A172 (cell line): ENCODE measurements around the gene TMEM9. TPM values are rescaled to one million over a fixed set of nuclear protein-coding genes. Genes with fewer than 3 reads are reported as not detected.

Experiments used
- DNase-seq: peaks from one replicate; pipeline ENCODE4 v3.0.0-alpha.2; 2015; ENCODE audit warnings: low spot score
- total RNA-seq: library from RNA; depleted of rRNA; stranded (reverse); fragments of >200 nt; shearing (Covaris generic); gene quantifications from 2 replicates; pipeline ENCODE4 v1.2.3, GENCODE V29; 2014

TMEM9 gene
- total RNA-seq, 1 experiment from 2014 or later, result 202 TPM

DNA sequence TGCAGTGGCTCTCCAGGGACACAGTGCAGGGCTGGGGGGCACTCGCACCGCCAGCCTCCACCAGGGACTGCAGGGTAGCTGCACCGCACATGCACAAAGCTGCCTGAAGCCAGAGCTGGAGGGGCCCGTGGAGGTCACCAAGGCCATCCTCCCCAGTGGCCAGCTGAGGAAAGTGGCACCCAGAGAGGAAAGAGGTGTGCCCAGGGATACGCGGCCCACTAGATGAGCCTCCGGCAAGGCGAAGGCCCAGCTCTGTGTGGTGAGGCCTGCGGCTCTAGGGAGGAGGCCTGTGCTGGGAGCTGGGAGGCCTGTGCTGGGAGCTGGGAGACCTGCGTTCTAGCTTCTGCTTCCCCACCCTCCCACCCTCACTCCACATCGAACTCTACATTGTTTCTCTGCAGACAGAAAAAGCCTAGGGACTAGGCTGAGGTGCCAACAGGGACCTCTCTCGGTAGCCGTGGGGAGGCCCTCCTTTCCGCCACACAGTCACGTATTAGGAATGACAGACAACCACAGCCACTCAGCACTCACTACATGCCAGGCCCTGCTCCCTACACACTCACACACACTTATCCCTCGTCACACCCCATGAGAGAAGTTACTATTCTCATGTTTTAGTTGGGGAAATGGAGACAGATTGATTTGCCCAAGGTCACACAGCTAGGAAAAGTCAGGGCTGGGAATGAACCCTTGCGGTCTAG is 26.4 kb downstream of the TMEM9 start:
- DNase-seq, result no peak

GRCh38 chr1:201126832-201127754 is 27.2 kb downstream of the TMEM9 start, which contains the start of gene ASCL5:
TSS of gene ASCL5 (minus strand) at chr1:201127184. CDS start at chr1:201115372, 11,812 bp downstream.
- DNase-seq, result peak; percentile 87

GRCh38 chr1:201126463-201126831 is 27.8 kb downstream of the TMEM9 start:
- no peak for DNase-seq

DNA sequence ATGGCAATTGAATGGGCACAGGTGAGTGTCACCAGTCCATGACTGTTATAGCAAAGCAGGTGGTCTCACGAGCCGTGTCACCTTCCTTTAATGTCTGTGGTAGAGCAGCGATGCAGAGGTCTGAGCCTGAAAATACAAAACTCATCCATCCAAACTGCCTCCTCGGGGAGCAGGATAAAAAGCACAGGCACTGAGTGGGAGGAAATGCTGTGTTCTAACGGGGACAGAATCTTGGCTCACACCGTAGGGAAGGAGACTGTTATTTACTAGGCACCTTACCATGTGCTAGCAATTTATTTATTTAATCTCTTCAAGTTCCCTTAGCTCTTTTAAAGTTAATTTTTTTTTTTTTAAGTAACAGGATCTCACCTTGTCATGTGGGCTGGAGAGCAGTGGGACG is 28.5 kb downstream of the TMEM9 start:
- DNase-seq, result no peak

- no peak for DNase-seq
Measured at GRCh38 chr1:201125019-201125418, 29.3 kb downstream of the TMEM9 start.

DNA sequence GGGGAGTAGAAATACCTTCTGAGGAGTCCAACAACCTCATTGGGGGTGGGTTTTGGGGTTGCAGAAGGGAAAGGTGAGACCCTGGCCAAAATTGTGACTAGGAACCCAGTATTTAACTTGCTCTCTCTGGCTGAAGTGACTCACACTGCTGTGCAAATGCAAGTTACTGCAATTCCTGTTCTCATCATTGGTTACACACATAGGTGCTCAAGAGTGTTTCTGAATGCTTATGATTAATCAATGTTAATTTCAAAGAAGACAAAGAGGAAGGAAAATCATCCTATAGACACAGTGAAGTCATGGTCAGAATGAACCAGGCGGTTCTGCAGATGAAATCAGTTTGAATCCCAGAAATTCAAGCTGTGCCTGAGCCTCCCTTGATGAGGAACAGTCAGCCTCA is 30.4 kb downstream of the TMEM9 start:
- no peak for DNase-seq

GRCh38 chr1:201122321-201122957 is 31.8 kb downstream of the TMEM9 start:
- no peak for DNase-seq

DNA sequence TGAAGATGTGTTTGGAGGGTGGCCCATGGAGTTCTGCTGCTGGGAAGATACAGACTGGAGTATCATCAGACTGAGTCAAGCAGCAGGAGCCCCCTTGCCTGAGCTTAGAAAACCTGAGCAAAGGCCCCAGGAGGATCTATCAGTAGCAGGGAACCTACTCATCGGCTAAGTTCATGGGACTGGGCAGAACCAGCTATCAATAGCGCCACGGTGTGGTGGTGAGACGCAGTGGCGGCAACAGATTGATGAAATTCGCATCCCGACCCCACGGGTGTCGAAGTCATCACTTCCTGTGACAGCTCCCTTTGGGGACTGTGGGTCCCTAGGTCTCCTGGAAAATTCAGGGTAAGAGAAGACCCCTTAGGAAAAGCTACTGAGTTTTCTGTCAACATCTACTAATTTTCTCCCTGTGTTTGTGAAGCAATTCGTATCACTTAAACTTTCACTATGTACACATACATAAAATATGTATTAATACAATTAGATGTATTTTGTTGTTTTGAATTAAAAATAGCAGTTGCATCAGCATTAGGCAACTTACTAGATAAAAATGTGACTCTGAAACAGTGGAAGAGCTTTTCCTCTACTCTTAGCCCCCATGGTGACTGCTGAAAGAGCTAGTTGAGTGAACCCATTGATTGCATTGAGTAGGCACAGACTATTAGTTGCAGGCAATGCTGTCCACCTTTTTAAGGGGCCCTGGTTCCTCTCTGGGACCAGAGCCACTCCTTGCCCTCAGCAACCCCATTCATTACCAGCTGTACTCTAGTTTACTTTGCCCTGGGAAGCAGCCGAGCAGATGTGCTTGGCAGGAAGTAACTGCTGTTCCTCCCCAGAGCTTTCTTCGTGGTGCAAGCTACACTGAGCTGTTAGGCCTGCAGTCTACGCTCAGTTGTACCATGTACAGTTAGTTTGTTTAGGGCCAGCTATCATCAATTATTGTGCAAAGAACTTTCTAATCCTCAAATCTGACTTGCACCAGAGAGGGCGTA is 34.8 kb downstream of the TMEM9 start:
- DNase-seq, result peak; percentile 23

- DNase-seq, result no peak
Measured at GRCh38 chr1:201116091-201116490, 38.2 kb downstream of the TMEM9 start.

DNA sequence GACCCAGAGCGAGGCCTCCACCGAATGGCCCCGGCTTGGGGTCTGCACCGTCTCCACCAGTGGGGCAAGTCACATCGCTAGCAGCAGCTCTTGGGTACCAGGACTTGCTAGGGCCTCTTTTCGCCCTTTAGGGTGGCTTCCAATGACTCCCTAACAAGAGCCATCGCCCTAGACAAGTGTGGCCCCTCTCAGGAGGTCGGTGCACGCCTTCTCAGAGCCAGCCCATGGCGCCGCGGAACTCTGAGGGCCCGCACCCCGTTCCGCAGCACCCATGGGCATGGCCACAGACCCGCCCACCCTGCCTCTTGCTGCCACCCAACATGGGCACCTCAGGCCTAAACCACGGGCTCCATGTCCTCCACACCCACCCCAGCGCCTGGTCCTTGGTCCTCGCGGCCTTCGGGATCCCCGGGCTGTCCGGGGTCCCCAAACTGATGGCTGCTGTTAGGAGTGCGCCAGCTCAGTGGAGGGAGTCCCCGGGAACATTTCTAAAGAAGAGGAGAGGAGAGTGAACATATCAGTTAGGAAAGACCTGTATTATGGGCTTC is 38.8 kb downstream of the TMEM9 start:
- DNase-seq, result no peak

DNA sequence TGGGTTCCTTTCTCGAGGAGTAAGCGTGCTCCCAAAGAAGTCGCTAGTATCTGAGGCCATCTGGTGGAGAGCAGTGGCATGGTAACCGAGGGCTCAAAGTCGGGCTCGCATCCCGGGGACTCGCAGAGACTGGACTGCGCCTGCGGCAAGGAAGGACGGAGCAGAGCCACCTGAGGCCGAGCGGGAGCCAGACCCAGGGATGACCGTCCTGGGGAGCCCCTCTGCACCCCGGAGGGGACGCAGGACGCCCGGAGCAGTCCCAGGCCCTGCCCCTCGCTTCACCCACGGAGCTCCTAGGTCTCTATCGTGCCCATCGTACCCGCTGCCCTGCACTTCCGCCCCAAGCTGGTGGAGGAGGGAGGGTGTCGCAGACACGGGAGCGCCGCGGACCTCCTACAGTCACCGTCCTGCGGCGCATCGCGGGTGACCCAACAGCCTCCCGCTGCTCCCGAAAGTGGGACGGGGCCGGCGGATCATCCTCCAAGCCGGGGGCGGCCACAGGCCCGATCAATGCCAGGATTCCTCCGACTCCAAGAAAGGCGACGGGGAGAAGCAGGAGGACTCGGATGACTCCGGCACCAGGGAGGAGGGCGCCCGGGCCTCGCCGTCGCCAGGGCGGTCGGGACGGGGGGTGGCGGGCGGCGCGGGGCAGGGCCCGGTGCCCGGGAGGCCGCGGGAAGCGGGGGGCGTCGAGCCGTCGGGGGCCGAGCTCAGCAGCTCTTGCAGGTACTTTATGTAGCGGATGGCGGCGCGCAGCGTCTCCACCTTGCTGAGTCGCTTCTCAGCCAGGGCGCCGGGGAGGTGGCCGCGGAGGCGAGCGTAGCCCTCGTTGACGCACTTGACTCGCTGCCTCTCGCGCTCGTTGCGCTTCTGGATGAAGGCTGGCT is 39.8 kb downstream of the TMEM9 start:
- DNase-seq, result peak; percentile 94

DNA sequence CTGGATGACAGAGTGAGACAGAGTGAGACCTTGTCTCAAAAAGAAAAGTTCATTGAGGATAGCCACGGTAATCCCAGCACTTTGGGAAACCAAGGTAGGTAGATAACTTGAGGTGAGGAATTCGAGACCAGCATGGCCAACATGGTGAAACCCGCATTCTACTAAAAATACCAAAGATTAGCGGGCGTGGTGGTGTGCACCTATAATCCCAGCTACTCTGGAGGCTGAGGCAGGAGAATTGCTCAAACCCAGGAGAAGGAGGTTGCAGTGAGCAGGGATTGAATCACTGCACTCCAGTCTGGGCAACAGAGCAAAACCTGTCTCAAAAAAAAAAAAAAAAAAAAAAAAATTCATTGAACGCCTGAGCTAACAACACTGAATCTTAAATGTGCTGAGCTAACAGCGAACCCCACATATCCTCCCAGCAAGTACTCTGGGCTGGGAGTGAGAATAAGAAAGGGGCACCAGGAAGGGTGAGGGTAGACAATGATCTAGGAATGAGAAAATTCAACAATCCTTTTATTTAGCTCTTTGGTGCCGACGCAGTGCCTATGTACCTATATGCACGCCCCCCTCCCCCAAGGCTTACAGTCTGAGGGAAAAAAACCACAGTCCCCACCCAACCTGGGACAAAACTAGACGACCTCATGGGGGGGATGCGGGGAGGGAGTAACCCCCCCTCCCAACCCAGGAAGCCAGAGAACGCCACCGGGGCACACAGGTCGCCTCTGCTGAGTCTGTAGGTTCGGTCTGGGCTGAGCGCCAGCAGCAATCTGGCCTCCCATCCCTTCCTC is 40.6 kb downstream of the TMEM9 start:
- no peak for DNase-seq

GRCh38 chr1:201112926-201113325 is 41.3 kb downstream of the TMEM9 start:
- DNase-seq, result no peak

GRCh38 chr1:201112173-201112731 is 42.0 kb downstream of the TMEM9 start, which contains the start of gene CACNA1S:
TSS of gene CACNA1S (minus strand) at chr1:201112426. CDS start at chr1:201112339, 87 bp downstream.
- no peak for DNase-seq

DNA sequence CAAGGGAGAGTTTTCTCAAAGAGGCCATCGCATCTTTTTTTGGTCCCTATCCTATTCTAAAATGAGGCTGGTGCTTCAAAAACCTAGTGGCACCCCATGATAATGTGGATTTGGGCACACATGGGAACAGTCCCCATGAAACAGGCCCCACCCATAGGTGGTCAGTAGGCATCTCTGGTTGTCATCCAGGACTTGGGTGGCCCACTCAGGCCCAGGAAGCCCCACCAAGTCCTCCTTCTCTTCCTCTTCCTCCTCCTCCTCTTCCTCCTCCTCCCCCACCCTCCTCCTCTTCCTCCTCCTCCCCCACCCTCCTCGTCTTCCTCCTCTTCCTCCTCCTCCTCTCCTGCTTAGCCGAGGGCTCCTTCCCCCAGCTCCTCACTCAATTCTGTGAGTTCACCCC is 42.6 kb downstream of the TMEM9 start:
- DNase-seq, result no peak

GRCh38 chr1:201111156-201111555 is 43.1 kb downstream of the TMEM9 start:
- no peak for DNase-seq

- no peak for DNase-seq
Measured at GRCh38 chr1:201110616-201111015, 43.7 kb downstream of the TMEM9 start.

DNA sequence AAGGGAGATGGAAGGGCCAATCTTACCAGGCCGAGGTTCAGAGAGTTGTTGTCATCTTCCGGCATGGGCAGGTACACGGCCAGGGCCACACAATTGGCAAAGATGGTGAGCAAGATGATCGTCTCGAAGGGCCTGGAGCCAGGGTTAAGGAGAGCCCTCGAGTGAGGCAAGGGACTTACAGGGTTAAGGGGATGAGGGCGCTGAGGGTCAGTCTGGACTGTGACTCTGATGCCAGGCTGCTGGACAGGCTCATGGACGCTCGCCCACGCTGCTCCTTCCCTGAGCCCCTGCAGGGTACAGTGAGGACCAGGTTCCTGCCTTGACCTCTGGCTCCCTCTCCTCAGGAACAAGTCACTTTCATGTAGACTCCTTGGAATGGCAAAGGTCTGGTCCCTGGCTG is 44.1 kb downstream of the TMEM9 start:
- no peak for DNase-seq

DNA sequence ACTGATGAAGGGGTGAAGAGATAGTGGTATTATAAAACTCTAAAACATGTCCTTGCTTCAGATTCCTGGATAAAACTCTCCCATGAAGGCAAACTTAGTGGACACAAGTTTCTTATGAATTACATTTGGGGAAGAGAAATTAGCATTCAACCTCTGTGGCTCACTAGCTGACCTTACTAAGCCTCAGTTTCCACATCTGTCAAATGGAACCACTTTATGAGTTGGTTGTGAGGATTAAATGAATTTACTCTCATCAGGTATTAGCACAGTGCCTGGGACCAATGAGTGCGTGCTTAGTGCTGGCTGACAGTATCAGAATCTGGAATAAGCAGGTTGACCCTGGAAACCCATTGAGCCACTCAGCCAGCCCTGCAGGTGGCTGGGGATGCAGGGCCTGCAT is 44.6 kb downstream of the TMEM9 start:
- no peak for DNase-seq
